Mammary epithelial cell (primary cell): Measurements from ENCODE around the gene NFYA.

Experiments
- CTCF ChIP-seq, 2 donors: IDR thresholded peaks in 1 of 2; conservative IDR thresholded peaks in 1 of 2; 2 replicates each; pipeline ENCODE4 v1.5.1; 2011 to 2012; ENCODE audit warnings: inconsistent platforms in 2 of 2, low read length in 2 of 2, mild to moderate bottlenecking in 2 of 2, control low read depth in 1 of 2, low read depth in 1 of 2; ENCODE audit not compliant: insufficient read depth in 1 of 2; ENCODE audit errors: extremely low read depth in 1 of 2
- EZH2 ChIP-seq: IDR thresholded peaks from 2 replicates; pipeline ENCODE4 v1.6.1; 2012; ENCODE audit warnings: low read length, inconsistent platforms, borderline replicate concordance

GRCh38 chr6:41072836-41073202 is at the start of gene NFYA:
- no peak for TF ChIP-seq CTCF (conservative IDR thresholded peaks at IDR 0.05 in 1 of 2, IDR thresholded peaks at IDR 0.05 in 1 of 2; ENCODE audit: extremely low read depth in 1 of 2, insufficient read depth in 1 of 2, low read depth in 1 of 2, low read length in 2 of 2)
- TF ChIP-seq EZH2 = no peak
